H1 (cell line): Measurements from ENCODE around the gene PAX5. TPM values are rescaled to one million over a fixed set of nuclear protein-coding genes. Genes with fewer than 3 reads are reported as not detected.

ENCODE experiments used
- CTCF ChIA-PET: fragments of 300-600 bp; sonication (Branson Sonifier 250); formaldehyde crosslinking; loops from one replicate; lab custom pipeline; 2021; ENCODE audit not compliant: partially characterized antibody; lab: Charles Lee
- POLR2A ChIA-PET: fragments of 300-600 bp; sonication (Branson Sonifier 250); formaldehyde crosslinking; loops from one replicate; lab custom pipeline; 2021; ENCODE audit warnings: inconsistent platforms; ENCODE audit not compliant: partially characterized antibody; lab: Charles Lee
- DNase-seq, 2 experiments: peaks; one replicate each; pipeline versions ENCODE4 v3.0.0 to v3.0.0-alpha.2; 2010 to 2022; ENCODE audit warnings: low spot score in 2 of 2, low read depth in 1 of 2, mixed read lengths in 1 of 2
- FAIRE-seq: peaks from 2 replicates; lab custom pipeline; 2011; peaks lifted over from hg19 to GRCh38; lab: Jason Lieb, UNC
- H2AFZ ChIP-seq: 2 replicates; pipeline ENCODE4 v1.8.1; 2012; ENCODE audit warnings: low read length, inconsistent platforms
- H2AK5ac ChIP-seq: 2 replicates; pipeline ENCODE4 v1.6.1; 2013; ENCODE audit warnings: low read depth, low read length
- H2BK120ac ChIP-seq: replicated peaks from 2 replicates; pipeline ENCODE3; 2013; ENCODE audit warnings: low read depth, low read length, inconsistent platforms
- H2BK12ac ChIP-seq: 2 replicates; pipeline ENCODE4 v1.6.1; 2013; ENCODE audit warnings: low read depth, low read length
- H2BK15ac ChIP-seq: 2 replicates; pipeline ENCODE4 v1.6.1; 2013; ENCODE audit warnings: low read length
- H2BK20ac ChIP-seq: 2 replicates; pipeline ENCODE4 v1.6.1; 2013; ENCODE audit warnings: low read length
- H2BK5ac ChIP-seq: 2 replicates; pipeline ENCODE4 v1.6.1; 2013; ENCODE audit warnings: low read depth, low read length
- H3K14ac ChIP-seq: 2 replicates; pipeline ENCODE4 v1.6.1; 2013; ENCODE audit warnings: inconsistent platforms; ENCODE audit not compliant: insufficient read length
- H3K18ac ChIP-seq: 2 replicates; pipeline ENCODE4 v1.6.1; 2013; ENCODE audit warnings: low read length; ENCODE audit errors: extremely low read depth
- H3K23ac ChIP-seq: 2 replicates; pipeline ENCODE4 v1.6.1; 2013; ENCODE audit warnings: inconsistent platforms; ENCODE audit not compliant: insufficient read length
- H3K23me2 ChIP-seq: 2 replicates; pipeline ENCODE4 v1.6.1; 2013; ENCODE audit warnings: low read depth, low read length
- H3K27ac ChIP-seq: 2 replicates; pipeline ENCODE4 v1.6.1; 2011; ENCODE audit warnings: low read depth, low read length, inconsistent platforms
- H3K27me3 ChIP-seq, 4 experiments: replicated peaks in 1 of 4; 1 replicate in 1 of 4; 2 replicates in 3 of 4; pipeline versions ENCODE4 v1.6.1 to v1.8.1; 2011 to 2013; ENCODE audit warnings: low read length in 3 of 4, mild to moderate bottlenecking in 3 of 4, inconsistent platforms in 2 of 4, mixed read lengths in 2 of 4, moderate library complexity in 1 of 4; ENCODE audit not compliant: control insufficient read depth in 3 of 4, insufficient read depth in 3 of 4; ENCODE audit errors: extremely low read depth in 1 of 4
- H3K36me3 ChIP-seq, 4 experiments: 2 replicates each; pipeline versions ENCODE4 v1.6.1 to v1.8.1; 2011 to 2013; ENCODE audit warnings: mild to moderate bottlenecking in 4 of 4, low read length in 3 of 4, moderate library complexity in 2 of 4, control low read depth in 1 of 4, inconsistent platforms in 1 of 4; ENCODE audit not compliant: insufficient read depth in 4 of 4, control insufficient read depth in 2 of 4
- H3K4ac ChIP-seq: replicated peaks from 2 replicates; pipeline ENCODE3; 2013; ENCODE audit warnings: low read length, low read depth, mixed read lengths, inconsistent platforms; ENCODE audit not compliant: insufficient read length
- H3K4me1 ChIP-seq, 4 experiments: replicated peaks in 1 of 4; 1 replicate in 1 of 4; 2 replicates in 3 of 4; pipeline versions ENCODE4 v1.6.1 to v1.8.1; 2011 to 2013; ENCODE audit warnings: low read length in 3 of 4, inconsistent platforms in 2 of 4, mixed read lengths in 1 of 4; ENCODE audit not compliant: insufficient read depth in 4 of 4, control insufficient read depth in 3 of 4
- H3K4me2 ChIP-seq, 2 experiments: 2 replicates each; pipeline versions ENCODE4 v1.6.1 to v1.8.1; 2011 to 2013; ENCODE audit warnings: low read depth in 2 of 2, low read length in 2 of 2, control low read depth in 1 of 2, inconsistent platforms in 1 of 2, mild to moderate bottlenecking in 1 of 2; ENCODE audit not compliant: insufficient read depth in 1 of 2
- H3K4me3 ChIP-seq, 4 experiments: fragments of 200-600, 300-600 bp in 1 of 4; sonication (generic), shearing (Covaris generic), sonication (Bioruptor Twin) in 1 of 4; 2 replicates each; pipeline versions ENCODE4 v1.5.1 to v1.8.1; 2011 to 2016; ENCODE audit warnings: low read length in 4 of 4, low read depth in 3 of 4, control low read depth in 2 of 4, inconsistent platforms in 2 of 4, mild to moderate bottlenecking in 2 of 4, mixed read lengths in 1 of 4, moderate library complexity in 1 of 4; ENCODE audit not compliant: insufficient read depth in 2 of 4; ENCODE audit errors: extremely low read depth in 1 of 4
- H3K56ac ChIP-seq: replicated peaks from 2 replicates; pipeline ENCODE3; 2013; ENCODE audit warnings: low read depth, mild to moderate bottlenecking, mixed read lengths, low read length, inconsistent platforms; ENCODE audit not compliant: insufficient read length
- H3K79me1 ChIP-seq: 2 replicates; pipeline ENCODE4 v1.6.1; 2013; ENCODE audit warnings: low read depth, low read length, control low read depth
- H3K79me2 ChIP-seq, 2 experiments: 2 replicates each; pipeline versions ENCODE4 v1.6.1 to v1.8.1; 2012 to 2013; ENCODE audit warnings: low read length in 2 of 2, mild to moderate bottlenecking in 2 of 2, inconsistent platforms in 1 of 2; ENCODE audit not compliant: insufficient read depth in 2 of 2, control insufficient read depth in 1 of 2
- H3K9ac ChIP-seq, 4 experiments: replicated peaks in 1 of 4; 1 replicate in 1 of 4; 2 replicates in 3 of 4; pipeline versions ENCODE4 v1.6.1 to v1.8.1; 2011 to 2013; ENCODE audit warnings: low read depth in 3 of 4, low read length in 3 of 4, control low read depth in 2 of 4, mild to moderate bottlenecking in 2 of 4, moderate library complexity in 2 of 4, inconsistent platforms in 1 of 4; ENCODE audit errors: extremely low read depth in 1 of 4
- H3K9me3 ChIP-seq, 2 experiments: 2 replicates each; pipeline versions ENCODE4 v1.6.1 to v1.8.1; 2012 to 2013; ENCODE audit warnings: mild to moderate bottlenecking in 2 of 2, moderate library complexity in 2 of 2, control low read depth in 1 of 2, inconsistent platforms in 1 of 2, low read depth in 1 of 2, low read length in 1 of 2, mixed read lengths in 1 of 2; ENCODE audit not compliant: insufficient read depth in 2 of 2
- H4K20me1 ChIP-seq, 2 experiments: replicated peaks in 1 of 2; 2 replicates each; pipeline versions ENCODE3 to v1.8.1; 2011 to 2013; ENCODE audit warnings: inconsistent platforms in 2 of 2, low read length in 2 of 2, mild to moderate bottlenecking in 1 of 2; ENCODE audit not compliant: insufficient read depth in 2 of 2, control insufficient read depth in 1 of 2
- H4K5ac ChIP-seq: 2 replicates; pipeline ENCODE4 v1.6.1; 2013; ENCODE audit warnings: low read length, low read depth, mixed read lengths, inconsistent platforms; ENCODE audit not compliant: insufficient read length
- H4K8ac ChIP-seq: 2 replicates; pipeline ENCODE4 v1.8.0; 2013; ENCODE audit warnings: mild to moderate bottlenecking, moderate library complexity, low read length, inconsistent platforms; ENCODE audit not compliant: insufficient read depth; ENCODE audit errors: extremely low read depth
- H4K91ac ChIP-seq: replicated peaks from 2 replicates; pipeline ENCODE3; 2013; ENCODE audit warnings: low read length, mixed read lengths, inconsistent platforms; ENCODE audit not compliant: insufficient read length
- EZH2 ChIP-seq: fragments of 200-600 bp; sonication (generic); IDR thresholded peaks from 2 replicates; pipeline ENCODE4 v1.7.1; 2012; ENCODE audit warnings: low read depth, mild to moderate bottlenecking, moderate library complexity, low read length, inconsistent platforms; ENCODE audit not compliant: severe bottlenecking
- KDM4A ChIP-seq: IDR thresholded peaks from one replicate; pipeline ENCODE4 v1.7.1; 2012; ENCODE audit warnings: low read depth, mild to moderate bottlenecking, moderate library complexity, low read length, inconsistent platforms; ENCODE audit not compliant: severe bottlenecking
- MAFK ChIP-seq: IDR thresholded peaks from 2 replicates; pipeline ENCODE4 v1.6.1; 2012; ENCODE audit warnings: low read depth, mild to moderate bottlenecking, improper control_type of control experiment, low read length
- RBBP5 ChIP-seq: IDR thresholded peaks from 2 replicates; pipeline ENCODE4 v1.7.1; 2012; ENCODE audit warnings: low read depth, mild to moderate bottlenecking, inconsistent platforms, low read length, moderate library complexity, borderline replicate concordance
- RFX5 ChIP-seq: IDR thresholded peaks from 2 replicates; pipeline ENCODE4 v1.6.1; 2011; ENCODE audit warnings: low read depth, low read length, improper control_type of control experiment, borderline replicate concordance
- SP1 ChIP-seq: IDR thresholded peaks from 2 replicates; pipeline ENCODE4 v1.6.1; 2011; ENCODE audit warnings: low read depth, low read length
- SP2 ChIP-seq: IDR thresholded peaks from 2 replicates; pipeline ENCODE4 v1.6.1; 2012; ENCODE audit warnings: mild to moderate bottlenecking, low read length, inconsistent platforms
- TAF7 ChIP-seq: optimal IDR thresholded peaks from 2 replicates; pipeline ENCODE3; 2011; ENCODE audit warnings: low read depth, mild to moderate bottlenecking, inconsistent platforms, low read length, moderate library complexity, borderline replicate concordance
- ZNF274 ChIP-seq: IDR thresholded peaks from 2 replicates; pipeline ENCODE4 v1.7.0; 2012; ENCODE audit warnings: low read length, borderline replicate concordance; ENCODE audit errors: extremely low read depth
- WGBS, 2 experiments: shearing (Covaris generic) in 1 of 2; methylation state at CpG; one replicate each; pipeline versions ENCODE4 v1.1.6 to v1.1.7; 2013 to 2015; ENCODE audit warnings: low lambda C conversion rate in 2 of 2, mixed read lengths in 2 of 2, inconsistent platforms in 1 of 2, low coverage in 1 of 2, missing lambda C conversion rate in 1 of 2; ENCODE audit not compliant: insufficient replicate concordance in 2 of 2, insufficient coverage in 1 of 2, insufficient read length in 1 of 2; ENCODE audit errors: extremely low coverage in 1 of 2, missing lambda C conversion rate in 1 of 2; 5-methylcytosine and 5-hydroxymethylcytosine counted together
- polyA plus RNA-seq, 7 experiments: library from polyadenylated mRNA; depleted of rRNA in 3 of 7; stranded (reverse) in 5 of 7; unstranded in 2 of 7; fragments of >200 nt in 5 of 7; fragments of 200-250 nt in 2 of 7; gene quantifications; 1 replicate in 5 of 7; 2 replicates in 1 of 7; 4 replicates in 1 of 7; pipeline versions ENCODE4 v1.2.1 to v1.2.3, GENCODE V29; 2011 to 2013; ENCODE audit warnings: missing spikeins in 2 of 7, mixed read lengths in 2 of 7
- total RNA-seq: library from RNA; stranded (reverse); fragmentation: NEBNext Ultra II Directional; extraction: Animal tissue kit (Norgen Biotek cat#: 25700); gene quantifications from 2 replicates; pipeline ENCODE4 v1.2.1, GENCODE V29; 2021
- TF ChIP-seq, protein P1 (sequence below), 3 experiments: IDR thresholded peaks; 1 replicate in 2 of 3; 2 replicates in 1 of 3; pipeline versions ENCODE4 v1.5.1 to v1.6.1; 2011; ENCODE audit warnings: low read length in 3 of 3, mild to moderate bottlenecking in 3 of 3, inconsistent platforms in 2 of 3, low read depth in 1 of 3, moderate library complexity in 1 of 3; ENCODE audit not compliant: insufficient read depth in 1 of 3; ENCODE audit errors: control extremely low read depth in 1 of 3
- TF ChIP-seq, protein P2 (sequence below): IDR thresholded peaks from 2 replicates; pipeline ENCODE4 v1.6.1; 2011; ENCODE audit warnings: low read depth, mild to moderate bottlenecking, low read length; ENCODE audit not compliant: insufficient read depth

PAX5 gene
- total and polyA plus RNA-seq, 2 of the 8 experiments (the other 6 are each of a cell fraction or from before 2014, with no cell fraction given): 0.29 to 0.43 TPM

DNA sequence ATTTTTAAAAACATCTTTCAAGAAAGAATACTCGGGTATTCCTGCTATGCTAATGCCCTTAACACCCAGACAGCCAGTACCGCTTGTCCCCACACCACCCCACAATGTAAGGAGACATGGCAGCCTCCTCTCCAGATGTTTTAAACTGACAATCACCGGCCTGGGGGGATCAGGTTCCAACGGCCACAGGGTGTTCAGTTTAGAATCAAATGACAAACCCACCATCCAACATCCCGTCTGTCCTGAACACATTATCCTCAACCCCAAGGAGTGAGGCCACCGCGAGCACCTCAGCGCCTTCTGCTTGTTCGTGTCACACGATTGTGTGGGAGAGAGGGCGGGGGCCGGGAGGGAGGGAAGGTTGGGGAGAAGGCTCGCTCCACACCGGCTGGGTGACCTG, 152.8 kb downstream of the PAX5 start:
- no peaks in the 10 kb centered on the region for H4K20me1 ChIP-seq
- CTCF ChIA-PET: interaction anchor here (1.2 to 27.2 kb wide), 3 partner anchors 8 to 108 kb away, joined by 3 to 657 read pairs (median 68); no protein-coding TSS in a partner anchor
- no peaks in the 10 kb centered on the region for H3K23me2 ChIP-seq
- no peaks in the 10 kb centered on the region; a peak in 1 of 7 replicates for H3K4me1 ChIP-seq
- no peaks in the 10 kb centered on the region; a peak in 1 of 7 replicates for H3K27me3 ChIP-seq
- no peak overlapping the region for H2BK20ac ChIP-seq
- no peak overlapping the region for H2BK12ac ChIP-seq
- H3K36me3 ChIP-seq: no peaks in the 10 kb centered on the region
- H3K79me2 ChIP-seq: no peaks in the 10 kb centered on the region
- H2BK120ac ChIP-seq: no peak overlapping the region
- H2BK15ac ChIP-seq: no peak overlapping the region
- H2AFZ ChIP-seq: no peak overlapping the region
- no peak overlapping the region for H3K9ac ChIP-seq
- H3K56ac ChIP-seq: no peak overlapping the region
- H3K4me3 ChIP-seq: no peak overlapping the region
- no peaks in the 10 kb centered on the region for H3K79me1 ChIP-seq
- H3K14ac ChIP-seq: no peak overlapping the region
- no peak overlapping the region for H3K4me2 ChIP-seq
- H3K9me3 ChIP-seq: no peaks in the 10 kb centered on the region
- POLR2A ChIA-PET: no interaction called here
- H2BK5ac ChIP-seq: no peak overlapping the region
- TF ChIP-seq MAFK (no peak), RBBP5 (no peak), EZH2 (no peak), ZNF274 (no peak), SP1 (no peak), TAF7 (no peak), KDM4A (no peak), RFX5 (no peak), SP2 (no peak)
- TF ChIP-seq, protein P1, sequence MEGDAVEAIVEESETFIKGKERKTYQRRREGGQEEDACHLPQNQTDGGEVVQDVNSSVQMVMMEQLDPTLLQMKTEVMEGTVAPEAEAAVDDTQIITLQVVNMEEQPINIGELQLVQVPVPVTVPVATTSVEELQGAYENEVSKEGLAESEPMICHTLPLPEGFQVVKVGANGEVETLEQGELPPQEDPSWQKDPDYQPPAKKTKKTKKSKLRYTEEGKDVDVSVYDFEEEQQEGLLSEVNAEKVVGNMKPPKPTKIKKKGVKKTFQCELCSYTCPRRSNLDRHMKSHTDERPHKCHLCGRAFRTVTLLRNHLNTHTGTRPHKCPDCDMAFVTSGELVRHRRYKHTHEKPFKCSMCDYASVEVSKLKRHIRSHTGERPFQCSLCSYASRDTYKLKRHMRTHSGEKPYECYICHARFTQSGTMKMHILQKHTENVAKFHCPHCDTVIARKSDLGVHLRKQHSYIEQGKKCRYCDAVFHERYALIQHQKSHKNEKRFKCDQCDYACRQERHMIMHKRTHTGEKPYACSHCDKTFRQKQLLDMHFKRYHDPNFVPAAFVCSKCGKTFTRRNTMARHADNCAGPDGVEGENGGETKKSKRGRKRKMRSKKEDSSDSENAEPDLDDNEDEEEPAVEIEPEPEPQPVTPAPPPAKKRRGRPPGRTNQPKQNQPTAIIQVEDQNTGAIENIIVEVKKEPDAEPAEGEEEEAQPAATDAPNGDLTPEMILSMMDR (IDR thresholded peaks at IDR 0.05; ENCODE audit: control extremely low read depth in 1 of 3, insufficient read depth in 1 of 3, low read depth in 1 of 3, low read length in 3 of 3): no peak
- TF ChIP-seq, protein P2, sequence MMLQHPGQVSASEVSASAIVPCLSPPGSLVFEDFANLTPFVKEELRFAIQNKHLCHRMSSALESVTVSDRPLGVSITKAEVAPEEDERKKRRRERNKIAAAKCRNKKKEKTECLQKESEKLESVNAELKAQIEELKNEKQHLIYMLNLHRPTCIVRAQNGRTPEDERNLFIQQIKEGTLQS: no peak
- no peak overlapping the region for H3K4ac ChIP-seq
- 85% methylated on average over 10 of the region's 14 CpGs; no CpG with 5 or more reads in 1 of the 2 experiments for WGBS, 2 experiments
- no peak overlapping the region for H4K91ac ChIP-seq
- no peak overlapping the region for H3K27ac ChIP-seq
- H3K18ac ChIP-seq: no peak overlapping the region; the same call in 1 of the 2 replicates
- no peak overlapping the region for H3K23ac ChIP-seq
- DNase-seq (no peak), FAIRE-seq (no peak)
- no peak overlapping the region for H2AK5ac ChIP-seq
- no peak overlapping the region for H4K5ac ChIP-seq
- H4K8ac ChIP-seq: no peak overlapping the region
